ENCODE results near the gene TSSC4.

- TF ChIP-seq CTCF (tag by site-specific recombination; IDR thresholded peaks at IDR 0.05): no peak
- no peak for TF ChIP-seq ZNF121 (tag by site-specific recombination; IDR thresholded peaks at IDR 0.05)
- TF ChIP-seq ZBTB7A (tag by site-specific recombination; IDR thresholded peaks at IDR 0.05; ENCODE audit: low read depth): no peak
- no peak for TF ChIP-seq ZNF26 (tag by site-specific recombination; IDR thresholded peaks at IDR 0.05)
- TF ChIP-seq ZNF585B (tag by site-specific recombination; IDR thresholded peaks at IDR 0.05): no peak
- TF ChIP-seq ZBTB10 (tag by site-specific recombination; IDR thresholded peaks at IDR 0.05): no peak
- no peak for TF ChIP-seq KLF10 (tag by site-specific recombination; IDR thresholded peaks at IDR 0.05)
- no peak for TF ChIP-seq ZNF280D (tag by site-specific recombination; IDR thresholded peaks at IDR 0.05)
- no peak for TF ChIP-seq ZNF549 (tag by site-specific recombination; IDR thresholded peaks at IDR 0.05)
- TF ChIP-seq ZNF658 (tag by site-specific recombination; IDR thresholded peaks at IDR 0.05): no peak
- no peak for TF ChIP-seq SP2 (tag by site-specific recombination; IDR thresholded peaks at IDR 0.05)
Measured at GRCh38 chr11:2433106-2433925, 32.8 kb downstream of the TSSC4 start.
